Peyer's patch (tissue), 4 donors: Measurements from ENCODE around the gene NRXN3. TPM values are rescaled to one million over a fixed set of nuclear protein-coding genes. Genes with fewer than 3 reads are reported as not detected.

Source experiments
- DNase-seq, 3 donors: peaks; one replicate each; pipeline ENCODE4 v3.0.0-alpha.2; 2017 to 2019
- H3K27ac ChIP-seq, 4 donors: fragments of 200-600 bp; sonication (generic); one replicate each; pipeline ENCODE4 v1.5.1; 2016 to 2019
- H3K27me3 ChIP-seq, 2 donors: fragments of 200-600 bp; sonication (generic); one replicate each; pipeline ENCODE4 v1.5.1; 2019
- H3K36me3 ChIP-seq, 3 donors: fragments of 200-600 bp; sonication (generic); one replicate each; pipeline ENCODE4 v1.5.1; 2016 to 2019
- H3K4me1 ChIP-seq, 4 donors: fragments of 200-600 bp; sonication (generic); one replicate each; pipeline ENCODE4 v1.5.1; 2016 to 2019
- H3K4me3 ChIP-seq, 4 donors: fragments of 200-600 bp; sonication (generic); 1 replicate in 3 of 4; 2 replicates in 1 of 4; pipeline ENCODE4 v1.5.1; 2016 to 2019; ENCODE audit warnings: mild to moderate bottlenecking in 1 of 4
- H3K9me3 ChIP-seq, 4 donors: fragments of 200-600 bp; sonication (generic); one replicate each; pipeline ENCODE4 v1.5.1; 2016 to 2019; ENCODE audit warnings: mild to moderate bottlenecking in 1 of 4
- POLR2A ChIP-seq, 2 donors: fragments of 450-650 bp; IDR thresholded peaks; one replicate each; pipeline ENCODE4 v1.5.1; 2017; ENCODE audit warnings: antibody characterized with exemption in 2 of 2, mild to moderate bottlenecking in 2 of 2, moderate library complexity in 2 of 2
- total RNA-seq, 4 donors: library from RNA; depleted of rRNA; stranded (reverse); fragments of >200 nt; gene quantifications; one replicate each; pipeline ENCODE4 v1.1.0, GENCODE V29; 2016
- TF ChIP-seq, protein P1 (sequence below), 6 experiments: fragments of 450-650 bp in 4 of 6; fragments of 200-600 bp in 2 of 6; sonication (generic) in 1 of 6; IDR thresholded peaks; one replicate each; pipeline ENCODE4 v1.5.1; 2017 to 2019; ENCODE audit warnings: antibody characterized with exemption in 6 of 6, mild to moderate bottlenecking in 3 of 6, moderate library complexity in 1 of 6

Gene NRXN3
- total RNA-seq, 4 donors from 2014 or later, result 1.6 to 10.2 (median 4.4) TPM

DNA sequence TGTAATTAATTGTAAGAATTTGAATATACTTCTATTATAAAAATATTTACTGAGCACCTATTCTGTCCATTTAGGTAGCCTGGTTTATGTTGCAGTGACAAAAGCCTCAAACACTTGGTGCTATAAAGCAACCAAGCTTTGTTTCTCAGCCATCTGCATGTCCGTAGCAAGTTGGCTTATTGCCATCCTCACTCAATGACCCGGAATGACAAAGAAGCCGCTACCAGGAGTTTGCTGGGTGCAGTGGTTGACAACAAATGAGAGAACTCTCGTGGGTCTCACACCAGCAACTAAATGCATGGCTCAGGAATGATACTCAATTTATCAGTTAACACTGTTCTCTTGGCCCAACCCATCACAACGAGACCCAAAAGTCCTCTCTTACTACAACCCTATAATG, 1488.0 kb downstream of the NRXN3 start:
- H3K27ac ChIP-seq, result no peak overlapping the region
- TF ChIP-seq POLR2A (IDR thresholded peaks at IDR 0.05), result no peak
- TF ChIP-seq, protein P1, sequence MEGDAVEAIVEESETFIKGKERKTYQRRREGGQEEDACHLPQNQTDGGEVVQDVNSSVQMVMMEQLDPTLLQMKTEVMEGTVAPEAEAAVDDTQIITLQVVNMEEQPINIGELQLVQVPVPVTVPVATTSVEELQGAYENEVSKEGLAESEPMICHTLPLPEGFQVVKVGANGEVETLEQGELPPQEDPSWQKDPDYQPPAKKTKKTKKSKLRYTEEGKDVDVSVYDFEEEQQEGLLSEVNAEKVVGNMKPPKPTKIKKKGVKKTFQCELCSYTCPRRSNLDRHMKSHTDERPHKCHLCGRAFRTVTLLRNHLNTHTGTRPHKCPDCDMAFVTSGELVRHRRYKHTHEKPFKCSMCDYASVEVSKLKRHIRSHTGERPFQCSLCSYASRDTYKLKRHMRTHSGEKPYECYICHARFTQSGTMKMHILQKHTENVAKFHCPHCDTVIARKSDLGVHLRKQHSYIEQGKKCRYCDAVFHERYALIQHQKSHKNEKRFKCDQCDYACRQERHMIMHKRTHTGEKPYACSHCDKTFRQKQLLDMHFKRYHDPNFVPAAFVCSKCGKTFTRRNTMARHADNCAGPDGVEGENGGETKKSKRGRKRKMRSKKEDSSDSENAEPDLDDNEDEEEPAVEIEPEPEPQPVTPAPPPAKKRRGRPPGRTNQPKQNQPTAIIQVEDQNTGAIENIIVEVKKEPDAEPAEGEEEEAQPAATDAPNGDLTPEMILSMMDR (IDR thresholded peaks at IDR 0.05), result no peak
- no peaks in the 10 kb centered on the region for H3K27me3 ChIP-seq
- H3K4me1 ChIP-seq, result no peaks in the 10 kb centered on the region
- H3K4me3 ChIP-seq, result no peak overlapping the region
- no peaks in the 10 kb centered on the region for H3K9me3 ChIP-seq
- DNase-seq, result no peak
- no peaks in the 10 kb centered on the region for H3K36me3 ChIP-seq

DNA sequence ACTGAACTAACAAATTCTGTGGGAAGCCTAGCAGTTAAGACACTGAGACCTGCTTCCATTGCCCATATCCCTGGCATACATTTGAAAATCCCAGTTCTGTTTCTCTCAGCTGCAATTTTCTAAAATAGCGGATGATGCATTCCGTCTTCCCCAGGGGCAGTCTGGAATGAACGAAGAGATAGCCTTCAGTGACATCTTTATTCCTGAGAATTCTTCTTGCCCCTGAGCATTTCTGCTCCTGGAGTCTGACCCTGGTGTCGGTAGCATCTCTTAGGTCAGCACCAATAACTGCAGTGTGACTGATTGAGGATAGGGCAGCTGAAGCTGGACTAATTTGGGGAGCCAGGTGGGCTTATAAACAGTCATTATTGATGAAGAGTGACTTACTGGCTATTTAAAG, 1488.6 kb downstream of the NRXN3 start:
- no peaks in the 10 kb centered on the region for H3K9me3 ChIP-seq
- no peak for DNase-seq
- H3K4me1 ChIP-seq, result no peaks in the 10 kb centered on the region
- H3K36me3 ChIP-seq, result no peaks in the 10 kb centered on the region
- H3K27me3 ChIP-seq, result no peaks in the 10 kb centered on the region
- no peak overlapping the region for H3K27ac ChIP-seq
- H3K4me3 ChIP-seq, result no peak overlapping the region
- TF ChIP-seq, protein P1 (IDR thresholded peaks at IDR 0.05), result no peak
- no peak for TF ChIP-seq POLR2A (IDR thresholded peaks at IDR 0.05)

DNA sequence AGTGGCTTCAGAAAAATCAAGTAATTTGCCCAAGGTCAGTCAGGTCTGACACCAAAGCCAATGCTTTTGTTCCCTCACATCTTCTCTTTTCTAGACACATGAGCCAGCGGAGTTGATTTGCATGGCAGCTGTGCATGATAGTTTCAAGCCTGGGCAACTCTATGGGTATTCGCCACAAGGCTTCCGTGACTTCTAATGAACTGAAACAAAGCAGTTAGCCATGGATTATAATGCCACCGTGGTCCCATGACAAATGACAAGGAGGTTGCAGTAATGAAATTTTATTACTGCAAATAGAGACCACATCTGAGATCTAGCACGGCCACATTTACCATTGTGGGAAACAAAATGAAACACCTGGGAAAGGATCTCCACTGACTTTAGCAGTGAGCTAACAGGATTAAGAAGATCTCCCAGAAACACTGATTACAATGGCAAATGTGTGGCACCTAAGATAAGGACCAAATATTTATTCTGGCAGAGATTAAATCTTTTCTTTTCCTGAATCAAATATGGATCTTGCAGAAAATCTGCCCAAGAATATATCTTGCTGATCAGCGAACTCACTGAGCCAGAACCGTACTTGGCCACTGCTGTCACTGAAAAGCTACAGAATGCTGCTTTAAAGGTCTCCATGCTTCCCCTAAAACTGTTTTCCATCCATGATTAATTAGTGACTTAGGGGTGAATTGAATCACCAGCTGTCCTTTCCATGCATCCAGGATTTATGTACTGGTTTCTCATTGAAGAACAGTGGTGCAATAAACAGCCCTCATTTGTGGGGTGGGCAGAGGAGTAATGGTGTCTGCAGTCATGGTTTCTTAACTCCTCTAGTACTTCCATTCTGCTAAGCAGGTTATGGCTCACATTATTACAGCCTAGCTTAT, 1490.1 kb downstream of the NRXN3 start:
- DNase-seq, result no peak
- no peaks in the 10 kb centered on the region for H3K9me3 ChIP-seq
- no peak overlapping the region for H3K27ac ChIP-seq

DNA sequence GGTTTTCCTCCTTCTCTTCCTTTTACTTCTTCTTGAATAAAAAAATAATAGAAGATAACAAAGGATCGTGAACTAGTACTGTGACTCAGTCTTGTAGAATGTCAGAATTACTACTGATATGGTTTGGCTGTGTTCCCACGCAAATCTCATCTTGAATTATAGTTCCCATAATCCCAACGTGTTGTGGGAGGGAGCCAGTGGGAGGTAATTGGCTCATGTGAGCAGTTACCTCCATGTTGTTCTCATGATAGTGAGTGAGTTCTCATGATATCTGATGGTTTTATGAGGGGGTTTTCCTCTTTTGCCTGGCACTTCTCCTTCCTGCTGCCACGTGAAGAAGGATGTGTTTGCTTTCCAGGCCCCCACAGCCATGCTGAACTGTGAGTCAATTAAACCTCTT, 1491.6 kb downstream of the NRXN3 start:
- Histone ChIP-seq H3K27ac (no peak overlapping the region), H3K4me1 (no peaks in the 10 kb centered on the region), H3K27me3 (no peaks in the 10 kb centered on the region), H3K36me3 (no peaks in the 10 kb centered on the region), H3K9me3 (no peaks in the 10 kb centered on the region), H3K4me3 (no peak overlapping the region)
- TF ChIP-seq, protein P1 (IDR thresholded peaks at IDR 0.05), result no peak
- TF ChIP-seq POLR2A (IDR thresholded peaks at IDR 0.05), result no peak
- DNase-seq, result no peak

More for the DNA sequence above, 1490.1 kb downstream of the NRXN3 start:
- Histone ChIP-seq H3K4me1 (no peaks in the 10 kb centered on the region), H3K4me3 (no peak overlapping the region), H3K27me3 (no peaks in the 10 kb centered on the region), H3K36me3 (no peaks in the 10 kb centered on the region)
- TF ChIP-seq, protein P1 (IDR thresholded peaks at IDR 0.05), result no peak
- no peak for TF ChIP-seq POLR2A (IDR thresholded peaks at IDR 0.05)

DNA sequence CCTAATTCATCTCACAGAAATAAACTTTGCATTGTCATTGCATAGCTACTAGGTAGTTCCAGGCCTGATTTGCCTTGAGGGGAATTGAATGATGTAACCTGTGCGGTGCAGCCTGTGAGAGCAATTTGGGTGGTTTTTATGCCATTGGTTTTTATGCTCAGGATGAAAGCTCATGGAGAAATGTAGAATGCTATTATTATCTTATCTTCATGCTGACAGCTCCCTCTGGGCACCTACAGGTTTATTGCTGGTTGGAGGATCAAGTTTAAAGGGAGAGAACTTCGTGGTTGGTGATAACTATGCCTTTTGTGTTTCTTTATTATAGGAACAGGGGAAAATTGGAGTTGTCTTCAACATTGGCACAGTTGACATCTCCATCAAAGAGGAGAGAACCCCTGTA, 1493.3 kb downstream of the NRXN3 start:
- TF ChIP-seq, protein P1 (IDR thresholded peaks at IDR 0.05), result no peak
- no peaks in the 10 kb centered on the region for H3K9me3 ChIP-seq
- H3K4me3 ChIP-seq, result no peak overlapping the region
- H3K27ac ChIP-seq, result no peak overlapping the region
- no peaks in the 10 kb centered on the region for H3K27me3 ChIP-seq
- no peaks in the 10 kb centered on the region for H3K4me1 ChIP-seq
- DNase-seq, result no peak
- H3K36me3 ChIP-seq, result no peaks in the 10 kb centered on the region
